Smooth muscle cell (in vitro differentiated cells): Measurements from ENCODE around the gene VSIG10. TPM values are rescaled to one million over a fixed set of nuclear protein-coding genes. Genes with fewer than 3 reads are reported as not detected.
"Not testable (repeated sequence)": the region's sequence is repeated elsewhere in the genome, so short reads cannot be mapped to it uniquely, and the experiment has no call there.

Source experiments
- DNase-seq: peaks from one replicate; lab custom pipeline; 2025; ENCODE audit not compliant: unreplicated experiment; lab: John Stamatoyannopoulos, UW
- H2AFZ ChIP-seq: fragments of 200-600 bp; sonication (generic); 2 replicates; pipeline ENCODE4 v1.6.0; 2016; ENCODE audit warnings: antibody characterized with exemption, low read depth, mild to moderate bottlenecking
- H3F3A ChIP-seq: fragments of 200-600 bp; sonication (generic); 2 replicates; pipeline ENCODE4 v1.6.0; 2017; ENCODE audit warnings: antibody characterized with exemption, low read depth
- H3K27ac ChIP-seq: fragments of 200-600 bp; sonication (generic); 2 replicates; pipeline ENCODE4 v1.5.1; 2016; ENCODE audit warnings: low read depth, mild to moderate bottlenecking
- H3K27me3 ChIP-seq: fragments of 200-600 bp; sonication (generic); 2 replicates; pipeline ENCODE4 v1.6.1; 2016; ENCODE audit warnings: low read depth, mild to moderate bottlenecking
- H3K36me3 ChIP-seq: fragments of 200-600 bp; sonication (generic); 2 replicates; pipeline ENCODE4 v1.5.1; 2016; ENCODE audit warnings: low read depth
- H3K4me1 ChIP-seq: fragments of 200-600 bp; sonication (generic); 2 replicates; pipeline ENCODE4 v1.5.1; 2016; ENCODE audit warnings: low read depth
- H3K4me2 ChIP-seq: fragments of 200-600 bp; sonication (generic); 2 replicates; pipeline ENCODE4 v1.6.0; 2016; ENCODE audit warnings: mild to moderate bottlenecking
- H3K4me3 ChIP-seq: fragments of 200-600 bp; sonication (generic); 2 replicates; pipeline ENCODE4 v1.5.1; 2016; ENCODE audit warnings: mild to moderate bottlenecking
- H3K79me2 ChIP-seq: fragments of 200-600 bp; sonication (generic); 2 replicates; pipeline ENCODE4 v1.6.0; 2016; ENCODE audit warnings: low read depth, mild to moderate bottlenecking
- H3K9ac ChIP-seq: fragments of 200-600 bp; sonication (generic); 2 replicates; pipeline ENCODE4 v1.6.0; 2016; ENCODE audit warnings: low read depth
- H3K9me3 ChIP-seq: fragments of 200-600 bp; sonication (generic); replicated peaks from 2 replicates; pipeline ENCODE4 v1.5.1; 2016; ENCODE audit warnings: low read depth
- H4K20me1 ChIP-seq: fragments of 200-600 bp; sonication (generic); 2 replicates; pipeline ENCODE4 v1.6.0; 2016; ENCODE audit warnings: low read depth
- WGBS: methylation state at CpG from one replicate; pipeline ENCODE4 v1.1.7; 2016; ENCODE audit warnings: low lambda C conversion rate; 5-methylcytosine and 5-hydroxymethylcytosine counted together
- polyA plus RNA-seq: library from polyadenylated mRNA; unstranded; fragments of >200 nt; fragmentation: Nextera tagmentation; extraction: Ambion mirVana; gene quantifications from 2 replicates; pipeline ENCODE4 v1.2.1, GENCODE V29; 2016
- total RNA-seq: library from RNA; depleted of rRNA; stranded (reverse); fragments of >200 nt; gene quantifications from 2 replicates; pipeline ENCODE4 v1.2.3, GENCODE V29; 2014
- TF ChIP-seq, protein P1 (sequence below): fragments of 200-600 bp; sonication (generic); IDR thresholded peaks from 2 replicates; pipeline ENCODE4 v1.5.1; 2017; ENCODE audit warnings: borderline replicate concordance, mild to moderate bottlenecking, antibody characterized with exemption; ENCODE audit not compliant: insufficient read depth, poor library complexity, severe bottlenecking

VSIG10 gene
- total and polyA plus RNA-seq, 2 experiments from 2014 or later, result 2.3 to 3.0 TPM

DNA sequence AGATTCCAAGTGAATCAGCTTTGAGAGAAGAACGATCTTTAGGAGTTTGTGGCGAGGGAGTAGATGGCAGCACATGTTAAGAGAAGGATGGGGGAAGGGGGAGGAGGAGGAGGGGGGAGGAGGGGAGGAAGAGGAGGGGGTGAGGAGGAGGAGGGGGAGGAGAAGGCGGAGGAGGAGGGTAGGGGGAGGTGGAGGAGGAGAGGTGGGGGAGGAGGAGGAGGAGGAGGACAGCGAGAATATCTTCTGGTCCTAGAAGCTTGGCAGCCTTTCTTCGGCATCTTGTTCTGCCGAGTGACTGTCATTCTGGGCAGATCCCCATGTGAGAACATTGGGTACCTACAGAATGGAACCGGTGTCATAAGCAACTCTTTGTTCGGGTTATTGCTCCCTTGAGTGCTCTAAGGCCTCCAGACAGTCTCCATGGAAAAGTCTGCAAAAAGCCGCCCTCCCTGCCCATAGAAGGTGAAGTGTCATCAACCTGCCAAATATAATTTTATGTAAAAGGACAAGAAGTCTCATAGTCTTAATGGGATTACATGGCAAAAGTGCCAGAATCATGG lies 80.4 kb downstream of the VSIG10 start:
- H3K27ac ChIP-seq, result no peak overlapping the region
- no peak overlapping the region for H2AFZ ChIP-seq
- no peaks in the 10 kb centered on the region for H3K9me3 ChIP-seq
- no peaks in the 10 kb centered on the region for H3K4me1 ChIP-seq
- TF ChIP-seq, protein P1, sequence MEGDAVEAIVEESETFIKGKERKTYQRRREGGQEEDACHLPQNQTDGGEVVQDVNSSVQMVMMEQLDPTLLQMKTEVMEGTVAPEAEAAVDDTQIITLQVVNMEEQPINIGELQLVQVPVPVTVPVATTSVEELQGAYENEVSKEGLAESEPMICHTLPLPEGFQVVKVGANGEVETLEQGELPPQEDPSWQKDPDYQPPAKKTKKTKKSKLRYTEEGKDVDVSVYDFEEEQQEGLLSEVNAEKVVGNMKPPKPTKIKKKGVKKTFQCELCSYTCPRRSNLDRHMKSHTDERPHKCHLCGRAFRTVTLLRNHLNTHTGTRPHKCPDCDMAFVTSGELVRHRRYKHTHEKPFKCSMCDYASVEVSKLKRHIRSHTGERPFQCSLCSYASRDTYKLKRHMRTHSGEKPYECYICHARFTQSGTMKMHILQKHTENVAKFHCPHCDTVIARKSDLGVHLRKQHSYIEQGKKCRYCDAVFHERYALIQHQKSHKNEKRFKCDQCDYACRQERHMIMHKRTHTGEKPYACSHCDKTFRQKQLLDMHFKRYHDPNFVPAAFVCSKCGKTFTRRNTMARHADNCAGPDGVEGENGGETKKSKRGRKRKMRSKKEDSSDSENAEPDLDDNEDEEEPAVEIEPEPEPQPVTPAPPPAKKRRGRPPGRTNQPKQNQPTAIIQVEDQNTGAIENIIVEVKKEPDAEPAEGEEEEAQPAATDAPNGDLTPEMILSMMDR, result no peak
- WGBS, result 91% methylated on average over 6 of the region's 9 CpGs
- H3K79me2 ChIP-seq, result no peaks in the 10 kb centered on the region
- H3K4me2 ChIP-seq, result no peak overlapping the region
- H3F3A ChIP-seq, result no peaks in the 10 kb centered on the region
- no peak overlapping the region for H3K4me3 ChIP-seq
- no peak overlapping the region for H3K9ac ChIP-seq
- no peaks in the 10 kb centered on the region for H4K20me1 ChIP-seq
- H3K36me3 ChIP-seq, result no peaks in the 10 kb centered on the region
- H3K27me3 ChIP-seq, result no peaks in the 10 kb centered on the region
- DNase-seq, result no peak

DNA sequence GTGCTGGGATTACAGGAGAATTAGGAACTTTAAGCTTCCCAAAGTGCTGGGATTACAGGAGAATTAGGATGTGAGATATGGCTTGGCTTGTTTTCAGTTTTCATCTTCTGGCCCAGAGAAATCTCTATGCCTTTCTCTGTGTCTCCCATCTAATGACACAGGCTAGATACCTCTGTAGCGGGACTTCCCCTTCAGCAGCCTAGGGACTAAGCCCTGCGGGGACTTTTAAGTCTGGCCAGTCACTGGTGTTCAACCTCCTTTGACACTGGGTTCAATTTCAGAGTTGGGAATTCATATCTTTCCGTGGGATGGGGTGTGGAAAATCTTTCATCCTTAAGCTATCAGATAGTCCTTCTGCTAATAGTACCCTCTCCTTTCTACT lies 81.1 kb downstream of the VSIG10 start:
- Histone ChIP-seq H2AFZ (no peak overlapping the region), H3K79me2 (no peaks in the 10 kb centered on the region), H3K36me3 (no peaks in the 10 kb centered on the region), H3F3A (no peaks in the 10 kb centered on the region), H3K27me3 (no peaks in the 10 kb centered on the region), H3K27ac (no peak overlapping the region), H3K4me2 (no peak overlapping the region), H3K4me3 (no peak overlapping the region), H3K9me3 (no peaks in the 10 kb centered on the region), H3K9ac (no peak overlapping the region), H3K4me1 (no peaks in the 10 kb centered on the region), H4K20me1 (no peaks in the 10 kb centered on the region)
- TF ChIP-seq, protein P1, result no peak
- 67% methylated on average over 3 of the region's 3 CpGs for WGBS
- DNase-seq, result no peak

DNA sequence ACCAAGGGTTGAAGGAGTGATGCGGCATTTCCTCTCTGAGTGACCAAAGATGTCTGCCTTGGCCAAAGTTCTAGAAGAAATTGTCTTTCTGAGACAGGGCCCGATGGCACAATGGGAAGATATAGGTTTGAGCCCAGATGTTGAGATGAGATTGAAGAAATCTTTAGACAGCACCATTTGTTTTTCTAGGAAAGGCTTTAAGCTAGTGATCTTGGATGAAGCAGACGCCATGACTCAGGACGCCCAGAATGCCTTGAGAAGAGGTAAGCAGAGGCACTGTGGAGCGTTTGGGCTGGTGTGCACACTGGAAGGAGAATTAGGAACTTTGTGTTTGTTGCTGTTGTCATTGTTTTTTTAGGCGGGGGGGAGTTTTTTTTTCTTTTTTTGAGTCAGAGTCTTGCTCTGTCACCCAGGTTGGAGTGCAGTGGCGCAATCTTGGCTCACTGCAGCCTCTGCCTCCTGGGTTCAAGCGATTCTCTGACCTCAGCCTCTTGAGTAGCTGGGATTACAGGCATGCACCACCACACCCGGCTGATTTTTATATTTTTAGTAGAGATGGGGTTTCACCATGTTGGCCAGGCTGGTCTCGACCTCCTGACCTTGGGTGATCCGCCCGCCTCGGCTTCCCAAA lies 81.6 kb downstream of the VSIG10 start:
- H4K20me1 ChIP-seq, H3K9ac ChIP-seq, H3K4me1 ChIP-seq, H3K27ac ChIP-seq, H3K4me2 ChIP-seq, H3K27me3 ChIP-seq, H3F3A ChIP-seq, H2AFZ ChIP-seq, H3K4me3 ChIP-seq, DNase-seq, H3K9me3 ChIP-seq, H3K79me2 ChIP-seq, H3K36me3 ChIP-seq: not testable (repeated sequence)
- 84% methylated on average over 13 of the region's 13 CpGs for WGBS

DNA sequence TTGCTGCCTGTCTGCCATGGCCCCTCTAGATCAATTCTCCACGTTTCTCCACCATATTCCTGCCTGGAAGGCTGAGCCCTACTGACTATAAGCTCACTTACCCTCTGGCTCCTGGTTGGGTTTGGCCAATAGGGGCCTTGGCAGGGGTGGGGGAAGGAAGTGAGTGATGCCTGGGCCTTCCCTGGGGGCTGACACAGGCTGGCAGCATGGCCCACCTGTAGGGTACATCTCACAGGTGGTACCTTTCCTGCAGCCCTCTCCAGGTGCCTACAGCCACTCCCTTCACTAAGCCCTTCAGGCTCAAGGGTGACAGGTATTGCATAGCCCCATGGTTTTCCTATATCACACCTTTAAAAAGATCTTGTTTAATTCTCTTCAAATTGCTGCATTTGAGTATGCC lies 83.8 kb downstream of the VSIG10 start:
- no peak for DNase-seq
- WGBS, result 88% methylated on average over 1 of the region's 1 CpG
- H3K4me3 ChIP-seq, result no peak overlapping the region
- no peaks in the 10 kb centered on the region for H3K36me3 ChIP-seq
- no peak overlapping the region for H3K4me2 ChIP-seq
- no peaks in the 10 kb centered on the region for H3K9me3 ChIP-seq
- H3F3A ChIP-seq, result no peaks in the 10 kb centered on the region
- H3K27ac ChIP-seq, result no peak overlapping the region
- TF ChIP-seq, protein P1, result no peak
- peaks cover 7% of the 10 kb centered on the region for H3K79me2 ChIP-seq
- no peaks in the 10 kb centered on the region for H3K27me3 ChIP-seq
- no peaks in the 10 kb centered on the region for H4K20me1 ChIP-seq
- no peak overlapping the region for H3K9ac ChIP-seq
- peaks cover 10% of the 10 kb centered on the region for H3K4me1 ChIP-seq
- no peak overlapping the region for H2AFZ ChIP-seq
